Erythroblast (primary cell): ENCODE data around the gene SMAP1.

ENCODE experiments used
- GATA1 ChIP-seq: IDR thresholded peaks from 2 replicates; pipeline ENCODE4 v1.6.1; 2011; ENCODE audit warnings: low read depth, mild to moderate bottlenecking, control low read depth, low read length, moderate library complexity
- POLR2A ChIP-seq: IDR thresholded peaks from 2 replicates; pipeline ENCODE4 v1.6.1; 2011; ENCODE audit warnings: mild to moderate bottlenecking, low read length

DNA sequence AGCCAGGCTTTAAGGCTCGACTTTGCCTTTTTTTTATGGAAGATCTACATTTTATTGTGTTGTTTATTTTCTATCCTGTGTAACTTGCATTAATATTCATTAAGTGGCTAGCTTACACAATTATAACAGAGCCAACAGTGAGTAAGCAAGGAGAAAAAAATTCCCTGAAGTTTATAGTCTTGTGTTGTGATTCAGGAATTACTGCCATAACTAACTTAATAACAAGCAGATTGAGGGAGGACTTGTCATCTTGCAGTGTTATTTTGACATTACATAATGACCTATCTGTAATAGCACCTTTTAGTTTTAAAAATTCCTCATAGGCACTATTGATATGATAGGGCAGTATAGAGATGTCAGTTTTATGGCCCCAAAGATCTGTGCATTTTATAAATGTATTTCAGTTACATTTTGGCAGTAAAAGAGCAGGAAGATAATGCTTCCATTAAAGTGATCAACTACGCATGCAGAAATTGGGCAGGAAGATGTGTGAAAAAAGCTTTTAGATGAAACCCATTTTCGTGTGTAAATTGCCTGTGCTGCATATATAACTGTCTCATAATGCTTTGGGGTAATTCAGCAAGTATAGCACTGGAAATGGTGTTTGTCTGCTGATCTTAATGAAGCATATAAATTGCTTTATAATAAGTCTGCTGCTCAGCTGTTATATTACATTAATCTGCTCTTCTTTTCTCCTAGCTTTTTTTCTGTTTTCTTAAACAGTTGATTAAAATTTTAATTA is 123.0 kb downstream of the SMAP1 start:
- TF ChIP-seq POLR2A (no peak), GATA1 (no peak)
